ENCODE results near the gene DUS2. TPM values are rescaled to one million over a fixed set of nuclear protein-coding genes. Genes with fewer than 3 reads are reported as not detected.

DUS2 gene
- total and polyA plus RNA-seq, 2 of the 8 experiments (the other 6 are each of a cell fraction or from before 2014, with no cell fraction given): 17.2 to 27.0 TPM

GRCh38 chr16:67982011-67982696 is 40.9 kb upstream of the DUS2 start:
- no peak overlapping the region for H3K9ac ChIP-seq (replicated peaks in 1 of 4; ENCODE audit: extremely low read depth in 1 of 4, low read depth in 3 of 4, low read length in 3 of 4)
- no peak overlapping the region for H3K4me3 ChIP-seq (ENCODE audit: extremely low read depth in 1 of 4, insufficient read depth in 2 of 4, low read depth in 3 of 4, low read length in 4 of 4)
- no peak overlapping the region for H2BK5ac ChIP-seq (ENCODE audit: low read depth, low read length)
- H2BK120ac ChIP-seq (replicated peaks; ENCODE audit: low read depth, low read length): no peak overlapping the region
- 93% methylated on average over 33 of the region's 49 CpGs; no CpG with 5 or more reads in 1 of the 2 experiments for WGBS, 2 experiments (ENCODE audit: extremely low coverage in 1 of 2, insufficient coverage in 1 of 2, insufficient read length in 1 of 2, insufficient replicate concordance in 2 of 2, low coverage in 1 of 2, low lambda C conversion rate in 2 of 2, missing lambda C conversion rate in 1 of 2)
- H4K91ac ChIP-seq (replicated peaks; ENCODE audit: insufficient read length, low read length): no peak overlapping the region
- CTCF ChIA-PET (ENCODE audit: partially characterized antibody): interaction anchor here (0.7 to 4.0 kb wide), 19 partner anchors 10 to 112 kb away, joined by 3 to 33 read pairs (median 5); partner anchors contain the start of genes DDX28, DPEP2 and DUS2
- H3K4me1 ChIP-seq (replicated peaks in 1 of 4; ENCODE audit: control insufficient read depth in 3 of 4, insufficient read depth in 4 of 4, low read length in 3 of 4): peaks cover 0 to 4% (median 0%) of the 10 kb centered on the region in 4 experiments; a peak in 3 of 7 replicates
- no peak overlapping the region for H2BK15ac ChIP-seq (ENCODE audit: low read length)
- H3K27me3 ChIP-seq (replicated peaks in 1 of 4; ENCODE audit: control insufficient read depth in 3 of 4, extremely low read depth in 1 of 4, insufficient read depth in 3 of 4, low read length in 3 of 4): peaks cover 0 to 2% (median 0%) of the 10 kb centered on the region in 4 experiments; a peak in 2 of 7 replicates
- H4K20me1 ChIP-seq (replicated peaks in 1 of 2; ENCODE audit: control insufficient read depth in 1 of 2, insufficient read depth in 2 of 2, low read length in 2 of 2): no peaks in the 10 kb centered on the region
- H2BK20ac ChIP-seq (ENCODE audit: low read length): no peak overlapping the region
- no peak overlapping the region for H3K14ac ChIP-seq (ENCODE audit: insufficient read length)
- no peak for DNase-seq (ENCODE audit: low read depth in 1 of 2, low spot score in 2 of 2)
- H3K56ac ChIP-seq (replicated peaks; ENCODE audit: insufficient read length, low read depth, low read length): no peak overlapping the region
- H3K4me2 ChIP-seq (ENCODE audit: insufficient read depth in 1 of 2, low read depth in 2 of 2, low read length in 2 of 2): no peak overlapping the region
- H2BK12ac ChIP-seq (ENCODE audit: low read depth, low read length): no peak overlapping the region
- H3K36me3 ChIP-seq (ENCODE audit: control insufficient read depth in 2 of 4, insufficient read depth in 4 of 4, low read length in 3 of 4): no peaks in the 10 kb centered on the region; a peak in 1 of 8 replicates
- no peaks in the 10 kb centered on the region for H3K79me2 ChIP-seq (ENCODE audit: control insufficient read depth in 1 of 2, insufficient read depth in 2 of 2, low read length in 2 of 2)
- TF ChIP-seq EGR1 (IDR thresholded peaks at IDR 0.05; ENCODE audit: borderline replicate concordance, low read depth, low read length): no peak
- TF ChIP-seq NANOG (IDR thresholded peaks at IDR 0.05; ENCODE audit: insufficient read depth, low read depth, low read length, poor library complexity, severe bottlenecking): no peak
- TF ChIP-seq BACH1 (IDR thresholded peaks at IDR 0.05; ENCODE audit: low read length): no peak
- no peak for TF ChIP-seq CEBPB (IDR thresholded peaks at IDR 0.05; ENCODE audit: low read depth, low read length)
- no peak for TF ChIP-seq SP2 (IDR thresholded peaks at IDR 0.05; ENCODE audit: low read length)
- TF ChIP-seq SIN3A (conservative IDR thresholded peaks at IDR 0.05 in 1 of 2, IDR thresholded peaks at IDR 0.05 in 1 of 2; ENCODE audit: low read depth in 1 of 2, low read length in 2 of 2): no peak
- no peak for TF ChIP-seq FOSL1 (IDR thresholded peaks at IDR 0.05; ENCODE audit: insufficient read depth, low read depth, low read length)
- no peak overlapping the region for H4K8ac ChIP-seq (ENCODE audit: extremely low read depth, insufficient read depth, low read length)
- H4K5ac ChIP-seq (ENCODE audit: insufficient read length, low read depth, low read length): no peak overlapping the region
- H3K79me1 ChIP-seq (ENCODE audit: low read depth, low read length): no peaks in the 10 kb centered on the region
- no peaks in the 10 kb centered on the region; a peak in 1 of 4 replicates for H3K9me3 ChIP-seq (ENCODE audit: insufficient read depth in 2 of 2, low read depth in 1 of 2, low read length in 1 of 2)
- POLR2A ChIA-PET (ENCODE audit: partially characterized antibody): interaction anchor here (0.7 to 2.2 kb wide), 9 partner anchors 11 to 318 kb away, joined by 3 to 8 read pairs (median 3); partner anchors contain the start of genes DDX28, DUS2 and SLC12A4
- H3K23ac ChIP-seq (ENCODE audit: insufficient read length): no peak overlapping the region
- H3K23me2 ChIP-seq (ENCODE audit: low read depth, low read length): no peaks in the 10 kb centered on the region
- FAIRE-seq: no peak
- no peak overlapping the region for H3K18ac ChIP-seq (ENCODE audit: extremely low read depth, low read length)
- no peak overlapping the region for H3K27ac ChIP-seq (ENCODE audit: low read depth, low read length)
- no peak overlapping the region for H3K4ac ChIP-seq (replicated peaks; ENCODE audit: insufficient read length, low read depth, low read length)
- H2AK5ac ChIP-seq (ENCODE audit: low read depth, low read length): no peak overlapping the region
- H2AFZ ChIP-seq (ENCODE audit: low read length): no peak overlapping the region

Data from H1 (cell line).